HG03575 (cell line): ENCODE data around the gene ZNF407.
"Not testable (repeated sequence)": the region's sequence is repeated elsewhere in the genome, so short reads cannot be mapped to it uniquely, and the experiment has no call there.

Experiments used
- ATAC-seq: cut with Tn5 transposase; IDR thresholded peaks from one replicate; pipeline ENCODE4 v1.9.1; 2021; ENCODE audit not compliant: unreplicated experiment, insufficient number of reproducible peaks, low FRiP score; ENCODE audit errors: extremely low read depth

Gene ZNF407

GRCh38 chr18:74961596-74961995, 363.9 kb downstream of the ZNF407 start:
- ATAC-seq = no peak

GRCh38 chr18:74963820-74964446, 366.3 kb downstream of the ZNF407 start:
- ATAC-seq = no peak

- ATAC-seq = no peak
Measured at GRCh38 chr18:74965682-74966081, 368.0 kb downstream of the ZNF407 start.

GRCh38 chr18:74967438-74967837, 369.8 kb downstream of the ZNF407 start:
- no peak for ATAC-seq

GRCh38 chr18:74967979-74968378, 370.3 kb downstream of the ZNF407 start:
- ATAC-seq = no peak

- ATAC-seq = not testable (repeated sequence)
Measured at GRCh38 chr18:74971358-74971757, 373.7 kb downstream of the ZNF407 start.

GRCh38 chr18:74971776-74972175, 374.1 kb downstream of the ZNF407 start:
- ATAC-seq = not testable (repeated sequence)

- ATAC-seq = no peak
Measured at GRCh38 chr18:74972354-74972753, 374.7 kb downstream of the ZNF407 start.

GRCh38 chr18:74975001-74975400, 377.3 kb downstream of the ZNF407 start:
- no peak for ATAC-seq

- ATAC-seq = no peak
Measured at GRCh38 chr18:74976331-74976909, 378.8 kb downstream of the ZNF407 start.

- no peak for ATAC-seq
Measured at GRCh38 chr18:74977041-74977440, 379.4 kb downstream of the ZNF407 start.

GRCh38 chr18:74980669-74981068, 383.0 kb downstream of the ZNF407 start:
- ATAC-seq = no peak

- ATAC-seq = no peak
Measured at GRCh38 chr18:74981476-74981875, 383.8 kb downstream of the ZNF407 start.

- no peak for ATAC-seq
Measured at GRCh38 chr18:74982946-74983635, 385.4 kb downstream of the ZNF407 start.

GRCh38 chr18:74989134-74989533, 391.5 kb downstream of the ZNF407 start:
- no peak for ATAC-seq

GRCh38 chr18:74990563-74991081, 393.0 kb downstream of the ZNF407 start:
- ATAC-seq = no peak

- peak; percentile 77 for ATAC-seq
Measured at GRCh38 chr18:74994502-74995418, 397.1 kb downstream of the ZNF407 start.

- no peak for ATAC-seq
Measured at GRCh38 chr18:74995419-74995736, 397.7 kb downstream of the ZNF407 start.

GRCh38 chr18:74996055-74996454, 398.4 kb downstream of the ZNF407 start:
- no peak for ATAC-seq
